Measurements from ENCODE around the gene ARHGAP10.

ARHGAP10 gene

GRCh38 chr4:147799986-147800555 is 68.2 kb downstream of the ARHGAP10 start:
- DNase-seq: no peak

DNA sequence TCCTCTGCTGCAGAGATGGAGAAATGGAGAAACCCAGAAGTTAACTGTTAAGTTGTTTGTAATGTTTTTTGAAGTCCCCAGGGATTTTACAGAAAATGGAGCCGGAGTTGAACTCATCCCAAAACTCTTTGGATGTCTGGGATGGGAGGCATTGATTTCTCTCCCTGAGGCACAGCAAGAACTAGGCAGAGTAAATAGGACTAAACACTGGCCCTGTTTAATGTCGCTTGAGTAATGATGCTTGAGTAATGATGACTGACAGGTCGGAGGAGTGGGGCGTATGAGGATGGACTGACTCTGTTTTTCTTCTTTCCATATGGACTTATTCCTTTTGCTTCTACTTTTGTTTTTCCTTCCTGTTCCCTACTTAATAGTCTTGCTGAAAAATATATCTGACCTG is 69.9 kb downstream of the ARHGAP10 start:
- DNase-seq: no peak

DNA sequence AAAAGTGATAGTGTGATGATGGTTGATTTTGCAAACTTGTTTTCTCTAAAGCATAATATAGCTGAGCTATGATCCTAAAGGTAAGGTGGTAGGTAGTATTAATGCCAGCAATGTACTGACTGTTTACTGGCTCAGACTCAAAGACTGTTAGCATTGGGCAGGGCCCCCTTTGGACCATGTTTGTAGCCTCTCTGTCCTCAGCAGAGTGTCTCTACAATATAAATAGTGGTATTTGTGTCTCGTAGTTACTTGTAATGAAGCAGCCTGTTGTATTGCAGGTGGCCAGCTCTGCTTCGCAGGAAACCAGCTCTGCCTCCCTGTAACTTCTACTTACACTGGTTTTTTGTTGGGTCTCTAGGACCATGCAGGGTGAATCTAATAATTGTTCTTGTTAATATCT is 70.5 kb downstream of the ARHGAP10 start:
- DNase-seq: no peak

GRCh38 chr4:147805946-147806345 is 74.1 kb downstream of the ARHGAP10 start:
- DNase-seq: no peak

GRCh38 chr4:147808447-147808846 is 76.6 kb downstream of the ARHGAP10 start:
- DNase-seq: no peak

- DNase-seq: no peak
These were observed 77.3 kb downstream of the ARHGAP10 start for GRCh38 chr4:147809211-147809610.

DNA sequence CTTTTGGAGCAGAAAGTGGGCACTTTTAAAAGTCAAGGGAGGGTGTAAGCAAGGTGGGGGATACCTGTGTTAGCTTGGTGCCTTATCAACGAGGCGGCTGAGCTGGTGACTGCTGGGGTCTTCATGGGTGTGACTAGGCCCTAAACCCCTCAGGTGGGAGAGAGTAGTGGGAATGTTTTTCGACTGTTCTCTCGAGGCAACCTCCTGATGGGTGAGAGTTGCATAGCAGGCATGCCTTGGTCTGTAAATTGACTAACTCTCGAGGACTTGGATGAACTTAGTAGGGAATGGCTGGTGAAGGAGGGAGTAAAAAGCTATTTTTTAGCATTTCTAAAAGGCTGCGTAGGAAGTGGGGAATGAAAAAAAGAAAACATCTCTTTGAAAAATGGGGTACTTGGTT is 80.0 kb downstream of the ARHGAP10 start:
- no peak for DNase-seq

DNA sequence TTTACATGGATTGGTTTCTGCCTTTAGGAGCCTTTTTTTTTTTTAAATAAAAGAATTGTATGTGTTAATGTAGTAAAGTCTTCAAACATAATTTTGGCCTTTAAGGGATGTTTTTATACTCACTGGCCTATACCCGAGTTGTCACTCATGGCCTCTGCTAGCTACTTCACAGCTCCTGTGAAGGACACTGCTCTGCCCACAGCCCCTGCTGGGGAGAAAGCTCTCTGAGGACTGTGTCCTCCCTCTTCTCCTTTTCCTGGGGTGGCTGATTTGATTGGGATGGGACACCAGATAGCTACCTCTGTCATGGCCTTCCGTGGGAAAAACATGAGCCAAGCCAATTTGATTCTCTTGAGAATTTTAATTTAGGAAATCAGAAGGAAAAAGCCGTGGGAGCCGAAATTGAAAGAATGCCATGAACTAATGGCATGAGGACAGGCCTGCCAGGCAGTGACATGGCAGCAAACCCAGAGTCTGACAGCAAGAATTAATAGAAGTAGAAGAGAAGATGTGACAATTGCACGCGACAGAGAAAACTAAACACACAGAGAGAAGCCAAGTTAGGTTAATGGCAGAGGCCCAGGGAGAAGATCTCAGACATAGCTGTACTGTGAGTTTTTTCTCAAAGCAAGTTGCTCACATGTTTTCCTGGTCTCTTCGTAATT is 81.4 kb downstream of the ARHGAP10 start:
- DNase-seq: no peak

GRCh38 chr4:147813973-147814372 is 82.1 kb downstream of the ARHGAP10 start:
- no peak for DNase-seq

DNA sequence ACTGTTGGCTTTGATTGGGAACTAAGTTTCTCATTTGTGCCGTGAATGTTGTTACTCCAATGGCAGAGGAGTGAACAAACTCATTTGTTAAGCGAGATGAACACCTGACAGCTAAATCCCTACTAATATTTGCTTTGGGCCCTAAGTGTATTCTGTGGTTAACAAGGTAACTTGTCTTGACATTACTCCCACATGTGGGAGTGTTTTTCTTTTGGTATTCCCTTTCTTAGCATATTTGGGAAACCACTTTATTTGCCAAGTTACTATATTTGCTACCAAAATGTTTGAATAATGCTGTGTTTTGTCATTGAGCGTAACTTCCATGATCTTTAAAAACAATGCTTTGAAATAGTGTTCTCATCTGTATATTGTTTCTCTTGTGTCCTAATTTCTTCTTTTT is 82.5 kb downstream of the ARHGAP10 start:
- DNase-seq: no peak

DNA sequence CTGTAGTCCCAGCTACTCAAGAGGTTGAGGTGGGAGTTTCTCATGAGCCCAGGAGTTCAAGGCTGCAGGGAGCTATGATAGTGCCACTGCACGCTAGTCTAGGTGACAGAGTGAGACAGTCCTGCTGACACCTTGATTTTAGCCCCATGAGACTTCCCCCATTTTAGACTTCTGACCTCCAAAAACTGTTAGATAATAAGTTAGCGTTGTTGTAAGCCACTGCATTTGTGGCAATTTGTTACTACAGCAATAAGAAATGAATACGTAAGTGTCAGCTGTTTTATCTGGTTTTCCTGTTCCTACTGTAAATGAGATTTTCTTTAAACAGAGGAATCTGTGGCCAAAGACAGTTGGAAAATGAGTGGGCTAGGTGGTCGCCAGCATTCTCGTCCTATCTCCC is 83.9 kb downstream of the ARHGAP10 start:
- DNase-seq: no peak

DNA sequence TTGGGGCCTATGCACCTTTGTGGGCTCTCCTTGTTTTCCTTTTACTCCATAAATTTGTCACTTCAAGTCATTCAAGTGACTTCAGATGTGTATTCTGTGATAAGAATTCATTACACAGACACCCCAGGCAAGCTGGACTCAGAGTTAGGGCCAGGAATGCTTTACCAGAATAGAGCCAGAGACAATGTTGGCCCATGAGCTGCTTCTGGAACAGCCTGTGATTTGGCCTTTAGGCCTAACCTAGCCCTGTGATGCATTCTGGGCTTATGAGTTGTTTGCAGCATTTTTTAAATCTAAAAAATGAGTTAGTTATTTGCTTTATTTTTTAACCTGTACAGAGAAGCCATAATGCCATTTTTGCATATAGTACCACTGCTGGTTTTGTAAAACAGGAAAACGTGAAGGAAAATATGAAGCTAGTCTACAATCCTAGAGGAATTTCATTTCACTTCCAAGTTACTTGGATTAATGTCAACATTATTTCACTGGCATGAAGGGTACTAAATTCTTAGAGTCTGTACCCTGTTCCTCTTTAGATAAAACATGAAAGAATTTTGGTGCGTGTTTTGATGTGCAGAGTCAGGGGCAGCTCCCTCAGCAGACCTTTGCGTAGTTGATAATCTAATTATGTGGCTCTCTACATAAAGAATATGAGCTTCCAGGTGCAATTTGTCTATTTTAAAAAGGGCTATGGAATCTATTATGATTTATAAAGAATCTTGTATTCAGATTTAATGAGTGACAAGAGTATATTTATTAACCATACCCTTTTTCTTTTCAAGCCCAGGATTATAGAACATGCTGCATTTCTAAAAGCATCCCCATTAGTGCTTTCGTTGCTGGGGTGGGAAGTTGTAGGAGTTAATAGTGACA is 84.7 kb downstream of the ARHGAP10 start:
- DNase-seq: no peak

DNA sequence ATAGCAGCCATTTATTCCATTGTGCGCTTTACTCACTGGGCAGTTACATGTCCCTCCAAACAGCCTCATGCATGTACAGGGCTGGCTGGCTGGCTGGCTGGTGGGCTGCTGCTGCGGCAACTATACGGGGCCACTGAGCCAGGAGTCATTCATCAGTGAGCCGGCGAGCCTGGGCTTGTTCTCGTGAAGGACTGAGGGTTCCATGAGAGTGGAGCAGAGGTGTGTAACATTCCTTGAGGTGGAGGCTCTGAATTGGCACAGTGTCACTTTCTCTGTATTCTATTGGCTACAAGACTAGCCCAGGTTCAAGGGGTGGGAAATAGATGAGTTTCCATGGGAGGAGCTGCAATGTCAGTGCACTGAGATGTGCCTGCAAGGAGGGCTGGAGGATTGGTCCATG is 89.1 kb downstream of the ARHGAP10 start:
- no peak for DNase-seq

DNA sequence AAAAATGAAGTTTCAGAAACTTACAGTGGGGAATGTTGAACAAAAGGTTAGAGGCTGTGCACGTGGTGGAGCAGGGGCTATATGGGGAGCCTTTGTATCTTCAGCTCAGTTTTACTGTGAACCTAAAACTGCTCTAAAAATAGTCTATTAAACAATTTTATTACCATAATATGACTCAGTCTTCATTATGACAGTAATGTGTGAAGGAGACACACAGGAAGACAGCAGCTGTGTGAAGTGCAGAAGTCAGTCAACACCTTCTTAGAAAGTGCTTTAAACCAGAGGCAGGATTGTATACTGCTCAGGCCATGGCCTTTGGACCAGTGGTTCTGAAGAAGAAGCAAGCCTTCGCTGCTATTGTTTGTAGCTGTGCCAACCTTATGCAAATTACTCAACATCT is 89.7 kb downstream of the ARHGAP10 start:
- DNase-seq: no peak

- no peak for DNase-seq
These were observed 90.2 kb downstream of the ARHGAP10 start for GRCh38 chr4:147822128-147822527.

- DNase-seq: no peak
These were observed 91.2 kb downstream of the ARHGAP10 start for GRCh38 chr4:147823130-147823529.

DNA sequence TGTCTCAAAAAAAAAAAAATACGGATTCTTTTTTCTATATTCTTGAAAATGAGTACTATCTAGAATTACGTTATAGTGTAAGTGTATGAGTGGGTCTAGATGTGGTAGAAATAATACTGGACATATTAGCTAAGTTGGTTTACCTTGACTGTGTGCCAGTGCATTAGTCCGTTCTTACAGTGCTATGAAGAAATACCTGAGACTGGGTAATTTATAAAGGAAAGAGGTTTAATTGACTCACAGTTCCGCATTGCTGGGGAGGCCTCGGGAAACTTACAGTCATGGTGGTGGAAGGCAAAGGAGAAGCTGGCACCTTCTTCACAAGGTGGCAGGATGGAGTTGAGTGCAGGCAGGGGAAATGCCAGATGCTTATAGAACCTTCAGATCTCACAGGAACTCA is 92.4 kb downstream of the ARHGAP10 start:
- no peak for DNase-seq

GRCh38 chr4:147824884-147825283 is 93.0 kb downstream of the ARHGAP10 start:
- DNase-seq: no peak

DNA sequence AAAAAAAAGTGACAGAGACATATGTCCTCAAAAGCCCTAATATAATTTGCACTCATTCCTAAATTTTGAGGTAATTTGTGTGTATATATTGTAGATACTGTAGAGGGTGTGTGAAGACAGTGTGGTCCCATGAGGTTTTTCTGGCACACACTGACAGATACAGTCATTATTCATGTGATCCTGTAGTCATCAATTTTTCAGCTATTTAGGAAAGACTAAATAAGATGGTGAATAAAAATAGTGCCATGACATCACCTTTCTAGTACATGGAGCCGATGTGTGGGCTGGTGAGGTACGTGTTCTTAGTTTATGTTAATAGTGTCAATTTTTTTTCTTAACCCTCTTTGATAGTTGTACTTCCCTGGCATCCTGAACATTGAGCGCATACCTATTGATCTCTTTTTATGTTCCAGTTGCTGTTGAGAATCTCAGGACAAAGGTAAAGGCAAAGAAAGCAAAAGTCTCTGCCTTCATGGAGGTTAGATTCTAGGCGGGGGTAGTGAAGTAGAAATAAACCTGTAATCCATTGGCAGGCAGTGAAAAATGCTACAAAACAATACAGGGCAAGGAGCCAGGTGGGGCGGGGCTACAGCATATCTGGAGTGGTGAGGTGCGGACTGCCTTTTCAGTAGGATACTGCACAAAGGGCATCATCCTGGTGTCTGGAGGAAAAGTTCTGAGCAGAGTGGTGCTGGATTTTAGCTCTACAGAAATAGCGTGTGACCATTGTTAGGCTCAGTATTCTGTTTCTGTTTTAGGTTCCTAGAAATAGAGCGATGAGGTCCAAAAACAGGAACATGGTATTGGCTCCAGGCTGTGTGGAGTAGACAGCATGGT is 93.8 kb downstream of the ARHGAP10 start:
- DNase-seq: no peak

DNA sequence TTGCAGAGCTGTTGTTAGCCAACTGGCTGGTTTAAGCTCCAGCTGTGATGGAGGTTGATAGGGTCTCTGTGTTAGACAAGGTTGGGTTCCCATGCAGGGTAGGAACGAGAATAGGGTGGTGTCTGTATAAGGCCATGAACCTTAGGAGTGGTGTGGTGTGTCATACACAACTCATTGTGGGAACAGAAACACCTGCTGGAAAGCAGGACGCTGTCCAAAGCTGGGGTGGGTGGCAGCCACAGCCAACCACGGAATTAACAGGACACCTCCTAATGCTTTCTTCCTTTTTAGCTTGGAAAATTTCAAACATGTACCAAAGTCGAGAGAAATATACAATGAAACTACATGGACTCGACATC is 94.4 kb downstream of the ARHGAP10 start:
- DNase-seq: no peak

DNA sequence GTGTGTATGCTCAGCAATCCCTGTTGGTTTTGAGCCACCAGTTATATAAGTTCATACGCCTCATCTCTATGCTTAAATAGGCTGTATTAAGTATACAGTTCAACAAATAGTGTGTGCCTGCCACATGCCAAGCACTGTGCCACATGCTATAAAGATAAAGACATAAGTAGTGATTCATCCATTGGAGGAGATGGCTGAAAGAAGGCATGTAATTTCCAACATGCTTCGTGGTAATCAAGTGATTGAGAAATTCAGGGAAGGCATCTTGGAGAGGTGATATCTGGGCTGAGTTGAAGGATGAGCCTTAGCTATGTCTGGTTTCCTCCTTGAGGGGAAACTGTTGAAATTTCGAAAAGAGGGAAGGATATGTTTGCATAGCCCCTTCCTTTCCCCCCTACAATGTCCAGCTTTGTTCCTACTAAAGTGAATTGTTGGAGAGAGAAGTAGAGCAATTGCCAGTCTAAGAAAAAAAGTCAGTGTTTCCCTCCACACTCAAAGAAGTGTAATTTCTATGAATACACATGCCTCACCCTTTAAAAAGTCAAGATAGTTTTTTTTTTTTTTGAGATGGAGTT is 96.5 kb downstream of the ARHGAP10 start:
- no peak for DNase-seq

GRCh38 chr4:147829401-147830101 is 97.7 kb downstream of the ARHGAP10 start:
- no peak for DNase-seq
